SH-SY5Y (cell line): ENCODE results near the gene PPIC.

ENCODE experiments used
- GATA2 ChIP-seq: IDR thresholded peaks from 2 replicates; pipeline ENCODE4 v1.6.1; 2011; ENCODE audit warnings: mild to moderate bottlenecking, low read depth, low read length
- GATA3 ChIP-seq: IDR thresholded peaks from 2 replicates; pipeline ENCODE4 v1.6.1; 2011; ENCODE audit warnings: low read depth, mild to moderate bottlenecking, low read length, moderate library complexity

Gene PPIC

DNA sequence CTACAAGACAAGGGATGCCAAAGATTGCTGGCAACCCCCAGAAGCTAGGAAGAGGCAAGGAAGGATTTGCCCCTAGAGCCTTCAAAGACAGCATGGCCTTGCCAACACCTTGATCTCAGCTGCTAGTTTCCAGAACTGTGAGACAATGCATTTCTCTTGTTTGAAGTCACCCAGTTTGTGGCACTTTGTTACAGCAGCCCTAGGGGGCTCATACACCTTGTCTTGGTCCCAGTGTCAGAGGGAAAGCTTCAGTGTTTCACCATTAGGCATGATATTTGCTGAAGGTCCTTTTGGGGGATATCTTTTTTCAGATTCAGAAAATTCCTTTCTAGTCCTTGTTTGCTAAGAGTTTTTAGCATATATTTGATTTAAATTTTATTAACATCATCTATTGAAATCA lies 3.1 kb upstream of the PPIC start:
- TF ChIP-seq GATA3, result no peak
- TF ChIP-seq GATA2, result no peak

DNA sequence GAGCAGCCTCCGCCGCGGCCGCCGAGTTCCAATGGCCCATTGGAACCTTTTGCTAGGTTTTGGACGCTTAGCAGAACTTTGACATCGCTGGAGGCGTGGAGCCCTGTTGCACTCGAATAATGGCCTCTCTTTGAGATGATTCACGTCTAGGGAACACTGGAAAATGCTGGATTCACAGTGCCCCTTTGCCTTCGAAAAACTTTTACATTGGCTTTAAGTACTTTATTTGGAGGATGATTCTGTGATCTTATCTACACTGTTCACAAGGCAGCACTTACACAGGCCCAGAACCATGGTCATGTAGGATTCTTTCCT lies 536 bp upstream of the PPIC start:
- TF ChIP-seq GATA2, result no peak
- no peak for TF ChIP-seq GATA3

DNA sequence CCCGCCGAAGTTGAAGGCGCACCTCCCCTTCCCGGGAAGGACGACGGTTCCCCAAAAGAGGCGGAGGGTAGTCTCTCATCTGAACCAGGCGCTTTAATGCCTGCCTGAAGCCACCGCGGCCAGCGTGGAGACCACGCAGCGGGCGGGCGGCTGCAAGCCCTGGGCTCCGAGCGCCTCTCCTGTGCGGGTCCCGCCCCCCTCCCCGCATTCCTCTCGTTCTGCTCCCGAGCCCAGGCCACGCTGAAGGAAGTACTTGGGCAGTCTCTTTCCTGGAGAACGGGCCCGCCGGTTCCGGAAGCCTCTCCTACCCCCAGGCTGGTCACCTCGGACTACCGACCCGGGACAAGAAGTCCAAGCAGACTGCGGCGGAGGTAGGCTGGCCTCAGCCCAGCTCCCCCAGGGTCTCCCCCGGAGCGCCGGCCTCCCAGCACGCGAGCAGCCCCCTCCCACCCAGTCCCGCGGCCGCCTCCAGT lies 571 bp downstream of the PPIC start:
- TF ChIP-seq GATA3 (no peak), GATA2 (no peak)

DNA sequence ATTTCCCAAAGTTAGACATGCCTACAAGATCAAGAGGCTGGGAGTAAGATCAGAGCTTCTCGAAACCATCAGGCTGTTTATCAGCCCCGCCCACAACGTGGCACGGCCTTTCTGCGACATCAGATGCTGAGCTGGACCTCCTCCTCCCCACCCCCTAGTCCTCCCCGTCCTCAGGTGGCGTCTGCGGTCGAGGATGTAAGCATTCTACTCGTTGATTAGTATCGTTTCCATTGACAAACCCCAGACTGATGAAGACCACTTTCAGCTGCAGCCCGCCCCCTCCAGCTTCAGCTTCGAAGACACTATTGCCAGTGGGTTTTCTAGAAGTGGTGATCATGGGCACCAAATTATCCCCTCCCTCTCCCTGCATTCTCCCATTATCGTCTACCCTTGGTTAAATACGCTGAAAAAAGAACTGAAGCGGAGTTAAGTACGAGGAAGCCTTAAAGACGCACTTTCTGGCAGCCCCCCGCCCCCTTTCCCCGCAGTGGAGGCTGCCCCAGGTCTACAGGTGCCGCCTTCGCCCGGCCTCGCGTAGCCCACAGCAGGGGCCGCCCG lies 1.1 kb downstream of the PPIC start:
- no peak for TF ChIP-seq GATA3
- TF ChIP-seq GATA2, result no peak

DNA sequence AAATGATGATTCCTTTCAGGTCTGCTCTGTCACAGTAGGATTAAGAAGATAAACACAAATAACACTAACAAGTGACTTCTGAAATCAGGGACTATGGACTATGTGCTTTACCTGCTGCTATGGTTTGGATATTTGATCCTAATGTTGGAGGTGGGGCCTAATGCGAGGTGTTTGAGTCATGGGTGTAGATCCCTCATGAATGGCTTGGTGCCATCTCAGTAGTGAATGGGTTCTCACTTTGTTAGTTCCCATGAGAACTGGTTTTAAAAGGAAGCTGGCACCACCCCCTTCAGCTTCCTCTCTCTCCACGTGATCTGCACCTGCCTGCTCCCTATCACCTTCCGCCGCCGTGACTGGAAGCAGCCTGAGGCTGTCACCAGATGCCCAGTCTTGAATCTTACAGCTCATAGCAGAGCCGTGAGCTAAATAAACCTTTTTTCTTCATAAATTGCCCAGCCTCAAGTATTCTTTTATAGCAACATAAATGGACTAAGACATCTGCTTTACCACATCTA lies 3.3 kb downstream of the PPIC start:
- no peak for TF ChIP-seq GATA2
- TF ChIP-seq GATA3, result no peak

DNA sequence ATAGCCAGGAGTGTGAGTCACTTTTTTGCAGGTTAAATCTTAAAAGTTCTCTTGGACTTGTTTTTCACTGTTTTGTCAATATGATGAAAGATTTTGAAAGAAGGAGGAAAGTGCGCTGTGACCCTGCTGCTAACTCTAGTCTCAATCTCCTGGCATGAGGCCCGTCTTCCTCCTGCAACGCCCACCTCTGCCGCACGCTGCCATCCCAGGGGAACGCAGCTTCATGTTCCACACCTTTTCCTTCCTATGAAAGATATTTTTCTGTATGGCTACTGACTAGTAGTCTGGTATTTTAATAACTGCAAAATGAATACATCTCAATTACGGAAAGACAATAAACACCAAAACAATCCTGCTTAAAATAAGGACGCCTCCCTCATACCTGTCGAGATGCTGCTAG lies 8.3 kb downstream of the PPIC start:
- TF ChIP-seq GATA2 (no peak), GATA3 (no peak)

DNA sequence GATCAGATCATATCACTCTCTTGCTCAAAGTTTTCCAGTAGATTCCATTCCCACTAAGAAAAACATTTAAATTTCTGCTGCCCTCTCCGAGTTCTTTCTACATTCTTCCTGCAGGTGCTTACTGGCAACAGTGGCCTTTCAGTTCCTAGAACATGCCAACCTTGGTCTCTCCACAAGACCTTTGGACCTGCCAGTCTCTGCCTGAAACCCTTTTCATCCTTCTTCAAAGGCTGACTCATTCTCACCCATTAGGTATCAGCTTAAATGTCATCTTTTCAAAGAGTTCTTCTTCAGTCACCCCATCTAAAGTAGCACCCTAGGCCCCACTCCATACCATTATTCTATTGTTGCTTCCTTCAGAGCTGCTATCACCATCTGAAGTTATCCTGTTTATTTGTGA lies 21.8 kb downstream of the PPIC start:
- no peak for TF ChIP-seq GATA2
- no peak for TF ChIP-seq GATA3

DNA sequence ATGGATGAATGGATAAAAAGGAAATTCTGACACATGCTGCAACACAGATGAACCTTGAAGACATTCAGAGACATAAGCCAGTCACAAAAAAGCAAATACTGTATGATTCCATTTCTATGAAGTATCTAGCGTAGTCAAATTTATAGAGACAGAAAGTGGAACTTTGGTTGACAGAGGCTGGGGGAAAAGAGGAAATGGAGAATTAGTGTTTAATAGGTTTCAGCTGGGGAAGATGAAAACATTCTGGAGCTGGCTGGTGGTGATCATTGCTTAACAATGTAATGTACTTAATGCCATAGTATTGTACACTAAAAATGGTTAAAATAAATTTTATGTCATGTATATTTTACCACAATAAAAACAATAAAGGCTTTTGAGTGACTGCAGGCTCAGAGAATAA lies 24.2 kb downstream of the PPIC start:
- TF ChIP-seq GATA3, result no peak

DNA sequence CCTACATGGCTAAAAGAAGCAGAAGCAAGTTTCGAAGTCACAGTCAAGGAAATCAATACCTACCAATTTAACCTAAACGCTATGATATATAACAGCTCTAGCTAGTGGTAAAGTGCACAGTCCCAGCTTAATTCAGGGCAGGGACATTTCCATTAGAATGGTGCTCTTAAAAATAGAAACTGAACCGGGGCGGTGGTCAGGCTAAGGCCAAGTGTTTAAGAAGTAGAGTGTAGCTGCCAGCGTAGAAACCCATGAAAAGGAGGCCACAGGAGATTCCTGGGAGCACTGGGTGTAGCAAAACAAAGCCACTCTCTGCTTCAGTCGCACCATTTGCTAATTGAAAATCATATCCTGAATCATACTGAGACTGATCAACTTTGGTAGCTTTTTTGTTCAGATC lies 28.8 kb downstream of the PPIC start:
- TF ChIP-seq GATA3 (no peak), GATA2 (no peak)

DNA sequence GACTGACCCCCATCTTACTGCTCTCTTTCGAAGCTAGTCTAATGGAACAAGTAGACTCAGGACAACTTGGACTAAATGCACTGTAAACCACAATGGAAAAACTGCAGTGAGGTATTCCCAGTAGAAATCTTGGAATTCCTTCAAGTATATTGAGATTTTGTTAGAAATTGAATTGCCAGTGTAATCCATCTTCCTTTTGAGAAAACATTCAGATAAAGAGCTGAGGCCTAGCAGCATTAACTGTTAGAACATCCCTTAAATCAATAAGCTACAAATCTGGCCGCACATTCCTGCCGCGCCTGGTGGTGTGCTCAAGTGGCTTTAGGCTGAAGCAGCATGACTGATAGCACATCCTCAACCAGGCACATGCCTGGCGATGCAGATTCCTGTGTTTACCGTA lies 29.3 kb downstream of the PPIC start:
- TF ChIP-seq GATA2 (no peak), GATA3 (no peak)

DNA sequence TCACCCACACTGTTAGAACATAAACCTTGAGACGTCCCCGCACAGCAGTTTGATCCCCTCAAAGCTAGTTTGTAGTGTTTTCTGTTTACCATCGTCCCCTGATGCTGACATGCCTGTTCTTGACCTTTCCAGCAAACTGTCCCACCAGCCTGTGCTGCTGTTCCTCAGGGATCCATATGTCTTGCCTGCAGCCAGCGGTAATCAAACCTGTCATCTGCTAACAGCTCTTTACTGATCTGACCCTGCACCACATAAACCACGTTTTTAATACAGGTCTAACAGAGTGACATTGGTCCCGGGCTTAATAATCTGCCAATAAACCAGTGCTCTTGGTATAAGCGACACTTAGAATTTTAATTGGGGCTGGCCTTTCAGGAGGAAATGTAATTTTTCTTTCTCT lies 34.7 kb downstream of the PPIC start:
- no peak for TF ChIP-seq GATA3
- TF ChIP-seq GATA2, result peak; percentile 55

DNA sequence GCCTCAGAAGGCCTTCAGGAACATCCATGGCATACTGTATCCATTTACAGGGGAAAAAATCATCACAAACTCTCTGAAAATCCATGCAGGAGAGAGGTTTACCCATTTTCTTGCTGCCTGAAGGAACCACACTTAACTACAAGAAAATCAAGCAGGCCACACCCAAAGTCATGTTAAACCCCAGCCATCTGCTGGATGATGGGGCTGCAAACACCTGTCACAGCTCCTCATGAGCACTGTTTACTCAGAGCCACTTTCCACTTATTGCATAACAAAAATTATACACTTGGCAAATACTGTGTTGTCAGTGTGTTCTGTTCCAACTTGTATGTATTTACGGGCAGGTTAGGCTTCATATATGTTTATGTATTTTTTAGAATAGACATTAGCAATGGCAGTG lies 35.8 kb downstream of the PPIC start:
- TF ChIP-seq GATA3 (no peak), GATA2 (no peak)

DNA sequence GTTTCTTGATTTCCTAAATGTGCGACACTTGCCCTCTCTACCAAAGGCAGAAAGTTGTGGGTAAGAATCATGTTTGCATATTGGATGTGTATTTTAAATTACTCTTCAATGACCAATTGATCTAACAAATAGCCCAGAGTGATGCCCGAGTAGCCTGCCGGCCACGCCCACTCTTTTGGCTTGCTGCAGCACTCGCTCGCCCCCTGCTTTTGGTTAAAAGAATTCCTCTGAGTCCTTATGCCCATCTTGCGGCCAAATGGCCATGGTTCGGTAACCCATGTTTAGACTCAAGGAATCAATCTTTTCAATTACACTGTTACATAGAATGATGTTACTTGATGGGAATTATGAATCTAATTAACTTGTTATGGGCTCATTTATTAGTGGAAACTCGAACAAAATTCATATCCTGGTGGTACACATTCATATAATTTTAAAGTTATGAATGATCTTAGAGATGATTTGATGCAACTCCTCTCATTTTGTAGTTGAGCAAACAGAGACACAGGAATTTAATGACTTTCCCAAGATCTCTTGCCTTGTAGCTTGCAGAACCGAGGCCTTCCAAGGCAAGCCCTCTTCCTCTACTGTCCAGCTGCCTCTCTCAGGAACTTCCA lies 36.5 kb downstream of the PPIC start:
- no peak for TF ChIP-seq GATA2
- TF ChIP-seq GATA3, result no peak

DNA sequence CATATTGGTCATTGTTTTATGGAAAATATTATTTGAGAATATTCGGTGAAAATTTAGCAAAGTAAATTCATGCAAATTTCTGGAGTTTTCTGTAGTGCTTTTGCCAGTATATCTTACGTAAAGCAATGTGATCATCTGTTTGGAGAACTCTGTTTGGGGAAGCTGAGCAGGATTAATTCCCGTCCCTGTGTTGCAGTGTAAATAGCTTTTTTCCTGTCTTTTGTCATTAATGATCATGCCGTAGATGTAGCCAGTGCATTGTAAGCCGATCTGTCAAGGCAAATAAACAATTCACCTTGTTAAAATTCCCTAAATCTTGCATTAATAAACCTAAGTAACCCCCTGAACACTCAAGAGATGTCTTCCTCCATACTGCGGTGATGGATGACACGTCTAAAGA lies 39.2 kb downstream of the PPIC start:
- TF ChIP-seq GATA3 (no peak), GATA2 (no peak)

DNA sequence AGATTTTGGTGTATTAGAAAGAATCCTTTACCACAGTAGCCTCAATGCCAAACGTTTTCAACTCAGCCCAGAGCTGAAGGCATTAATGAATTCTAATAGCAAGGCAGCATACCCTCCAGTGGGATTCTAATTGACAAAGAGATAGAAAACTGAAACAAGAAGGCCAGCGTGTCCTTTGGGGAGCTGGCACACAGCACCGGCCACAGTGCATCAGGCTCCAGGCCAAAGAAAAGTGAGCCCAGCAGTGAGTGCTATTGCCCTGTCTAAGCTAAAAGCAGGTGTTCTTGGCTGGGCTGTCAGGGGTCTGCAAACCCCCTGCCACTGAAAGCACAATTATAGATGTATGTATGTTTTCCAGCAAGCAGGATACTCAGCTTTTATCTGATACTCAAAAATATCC lies 40.4 kb downstream of the PPIC start:
- TF ChIP-seq GATA2 (no peak), GATA3 (no peak)
